GM21529 (cell line): Measurements from ENCODE around the gene TPGS2.
"Not testable (repeated sequence)": the region's sequence is repeated elsewhere in the genome, so short reads cannot be mapped to it uniquely, and the experiment has no call there.

Experiments
- ATAC-seq: cut with Tn5 transposase; IDR thresholded peaks from one replicate; pipeline ENCODE4 v1.9.1; 2021; ENCODE audit not compliant: unreplicated experiment

The TPGS2 gene

DNA sequence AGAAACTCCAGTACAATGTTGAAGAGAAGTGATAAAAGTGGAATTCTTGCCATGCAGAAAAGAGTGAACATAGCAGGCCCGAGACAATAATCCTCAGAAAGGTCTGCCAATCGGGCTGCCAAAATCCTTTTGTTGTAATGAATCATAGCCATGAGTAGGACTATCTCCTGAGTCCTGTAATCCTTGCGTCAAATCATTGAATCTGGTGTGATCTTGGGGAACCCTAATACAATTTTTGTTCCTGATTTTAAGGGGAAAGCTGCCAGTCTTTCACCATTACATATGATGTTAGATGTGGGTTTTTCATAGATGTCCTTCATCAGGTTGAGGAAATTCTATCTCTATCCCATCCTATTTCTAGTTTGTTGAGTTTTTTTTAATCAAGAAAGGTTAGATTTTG is 2.2 kb downstream of the TPGS2 start:
- no peak for ATAC-seq

DNA sequence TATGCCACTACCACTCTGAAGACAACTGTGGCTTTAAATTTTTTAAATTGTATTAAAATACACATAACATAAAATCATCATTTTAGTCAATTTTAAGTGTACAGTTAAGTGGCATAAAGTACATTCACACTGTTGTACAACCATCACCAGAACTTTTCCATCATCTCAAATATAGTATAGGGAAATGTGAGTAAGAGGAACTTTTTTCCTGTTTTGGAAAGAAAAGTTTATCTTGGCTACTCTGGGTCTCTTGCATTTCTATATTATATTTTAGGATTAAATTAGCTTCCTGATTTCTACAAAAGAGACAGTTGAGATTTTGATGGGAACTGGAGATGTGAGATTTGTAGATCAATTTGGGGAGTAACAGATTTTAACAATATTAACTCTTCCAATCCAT is 3.3 kb downstream of the TPGS2 start:
- ATAC-seq, result no peak

- ATAC-seq, result no peak
These were observed 7.1 kb downstream of the TPGS2 start for GRCh38 chr18:36821681-36822080.

DNA sequence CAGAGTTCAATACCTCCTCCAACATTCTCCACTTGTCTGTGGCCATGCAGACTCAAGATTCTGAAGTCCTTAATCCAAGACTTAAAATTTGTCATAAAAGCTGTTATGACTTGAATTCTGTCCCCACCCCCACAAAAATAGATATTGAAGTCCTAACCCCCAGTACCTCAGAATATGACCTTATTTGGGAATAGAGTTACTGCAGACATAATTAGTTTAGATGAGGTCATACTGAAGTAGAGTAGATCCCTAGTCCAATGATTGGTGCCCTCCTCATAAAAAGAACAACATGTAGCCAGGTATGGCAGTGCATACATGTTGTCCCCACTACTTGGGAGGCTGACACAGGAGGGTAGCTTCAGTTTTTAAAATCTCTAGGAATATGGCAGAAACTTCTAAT is 9.2 kb downstream of the TPGS2 start:
- no peak for ATAC-seq

DNA sequence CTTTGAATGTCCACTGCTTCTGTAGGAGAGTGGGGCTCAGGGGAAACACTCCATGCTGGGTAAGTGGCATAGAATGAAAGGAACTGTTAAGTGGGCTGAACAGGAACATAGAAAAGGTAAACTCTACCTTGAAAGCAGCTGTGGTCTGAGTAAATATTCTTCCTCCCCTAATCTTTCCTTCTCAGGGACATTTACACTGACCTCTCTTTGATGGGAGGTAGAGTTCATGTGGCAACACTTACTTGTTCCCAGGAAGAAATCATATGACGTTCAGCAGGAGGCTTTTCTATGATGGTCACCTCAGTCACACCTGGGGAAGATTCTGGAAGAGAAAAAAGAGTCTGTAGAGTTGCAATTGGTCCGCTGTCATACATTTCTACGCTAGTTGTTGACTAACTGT is 10.2 kb downstream of the TPGS2 start:
- no peak for ATAC-seq

- ATAC-seq, result no peak
These were observed 11.8 kb downstream of the TPGS2 start for GRCh38 chr18:36817039-36817438.

DNA sequence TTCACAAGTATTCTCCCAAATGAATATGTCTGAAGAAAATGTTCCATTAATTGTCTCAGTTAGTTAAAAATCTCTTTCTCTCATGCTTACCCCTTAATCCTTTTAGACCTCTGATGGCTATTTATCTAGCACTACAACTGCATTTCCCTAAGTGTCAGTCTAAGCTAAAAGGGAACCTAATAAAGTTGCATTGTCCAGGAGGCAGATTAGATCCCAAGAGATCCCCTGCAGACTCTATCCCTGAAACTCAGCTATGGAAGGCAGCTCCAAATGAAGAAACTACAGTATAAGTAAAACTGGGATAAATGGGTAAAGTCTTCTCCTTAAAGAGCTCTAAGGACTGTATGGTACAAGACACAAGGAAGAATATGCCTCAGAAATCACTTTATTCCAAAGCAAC is 12.7 kb downstream of the TPGS2 start:
- ATAC-seq, result not testable (repeated sequence)

DNA sequence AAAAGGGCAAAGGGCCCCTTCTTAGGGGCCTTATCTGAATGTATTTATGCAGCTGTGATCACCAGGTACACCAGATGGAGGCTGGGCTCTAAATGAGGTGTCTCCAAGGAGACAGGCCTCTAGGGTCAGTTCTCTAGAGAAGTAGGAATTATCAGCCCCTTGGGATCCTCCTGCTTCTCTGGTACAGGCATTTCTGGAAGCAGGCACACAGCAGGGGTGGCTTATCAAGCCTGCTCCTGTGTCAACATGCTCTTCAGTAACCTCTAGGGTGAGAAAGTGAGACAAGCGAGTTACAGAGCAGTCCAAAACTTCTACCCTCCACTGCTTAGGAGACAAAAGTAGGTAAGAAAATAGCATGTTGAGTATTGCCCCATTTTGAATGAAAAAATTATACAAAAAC is 13.8 kb downstream of the TPGS2 start:
- no peak for ATAC-seq

- ATAC-seq, result no peak
These were observed 15.0 kb downstream of the TPGS2 start for GRCh38 chr18:36813824-36814223.

DNA sequence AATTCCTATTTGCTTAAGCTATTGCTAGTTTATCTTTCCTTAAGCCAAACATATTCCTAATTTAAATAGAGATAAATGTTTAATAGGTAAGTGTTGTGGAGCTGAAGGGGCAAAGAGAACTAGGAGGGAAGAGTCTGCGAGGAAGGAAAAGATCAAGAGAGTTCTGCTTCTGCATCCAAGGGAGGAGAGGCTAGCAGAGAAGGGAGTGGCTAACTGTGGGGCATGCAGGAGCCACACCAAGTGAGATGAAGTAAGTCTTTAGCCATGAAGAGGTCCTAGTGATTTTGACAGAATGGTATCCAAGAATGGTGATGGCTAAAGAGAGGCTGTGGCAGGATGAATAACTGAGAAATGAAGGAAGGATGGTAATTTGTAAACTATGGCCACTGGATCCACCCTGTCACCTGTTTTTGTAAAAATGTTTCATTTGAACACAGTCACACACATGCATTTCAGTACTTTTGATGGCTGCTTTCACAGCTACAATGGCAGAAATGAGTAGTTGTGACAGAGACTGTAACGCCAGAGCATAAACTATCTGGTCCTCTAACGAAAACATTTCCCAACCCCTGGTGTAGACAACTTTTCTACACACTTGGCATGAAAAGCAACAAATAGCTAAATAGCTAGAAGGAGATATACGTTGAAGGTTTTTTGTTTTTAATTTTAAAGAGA is 15.6 kb downstream of the TPGS2 start:
- ATAC-seq, result no peak

DNA sequence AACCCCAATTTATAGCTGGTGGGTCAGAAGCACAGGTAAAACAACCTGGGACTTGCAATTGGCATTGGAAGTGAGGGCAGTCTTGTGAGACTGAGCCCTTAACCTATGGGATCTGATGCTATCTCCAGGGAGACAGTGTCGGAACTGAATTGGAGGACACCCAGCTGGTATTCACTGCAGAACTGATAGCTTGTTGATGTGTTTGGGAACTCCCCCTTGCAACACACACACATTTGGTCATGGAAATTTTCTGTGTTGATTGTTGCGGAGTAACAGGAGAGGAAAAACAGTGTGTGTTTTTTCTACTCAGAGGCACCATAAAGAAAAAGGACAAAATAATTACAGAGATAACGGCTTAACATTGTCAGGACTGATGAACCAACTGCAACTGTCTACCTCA is 16.1 kb downstream of the TPGS2 start:
- no peak for ATAC-seq

- no peak for ATAC-seq
These were observed 16.8 kb downstream of the TPGS2 start for GRCh38 chr18:36811955-36812354.

- no peak for ATAC-seq
These were observed 17.4 kb downstream of the TPGS2 start for GRCh38 chr18:36811430-36811829.

- peak; percentile 96 for ATAC-seq
These were observed 19.0 kb downstream of the TPGS2 start for GRCh38 chr18:36809590-36810381.

GRCh38 chr18:36808681-36809080 is 20.1 kb downstream of the TPGS2 start:
- ATAC-seq, result no peak

GRCh38 chr18:36805105-36805504 is 23.7 kb downstream of the TPGS2 start:
- ATAC-seq, result no peak

DNA sequence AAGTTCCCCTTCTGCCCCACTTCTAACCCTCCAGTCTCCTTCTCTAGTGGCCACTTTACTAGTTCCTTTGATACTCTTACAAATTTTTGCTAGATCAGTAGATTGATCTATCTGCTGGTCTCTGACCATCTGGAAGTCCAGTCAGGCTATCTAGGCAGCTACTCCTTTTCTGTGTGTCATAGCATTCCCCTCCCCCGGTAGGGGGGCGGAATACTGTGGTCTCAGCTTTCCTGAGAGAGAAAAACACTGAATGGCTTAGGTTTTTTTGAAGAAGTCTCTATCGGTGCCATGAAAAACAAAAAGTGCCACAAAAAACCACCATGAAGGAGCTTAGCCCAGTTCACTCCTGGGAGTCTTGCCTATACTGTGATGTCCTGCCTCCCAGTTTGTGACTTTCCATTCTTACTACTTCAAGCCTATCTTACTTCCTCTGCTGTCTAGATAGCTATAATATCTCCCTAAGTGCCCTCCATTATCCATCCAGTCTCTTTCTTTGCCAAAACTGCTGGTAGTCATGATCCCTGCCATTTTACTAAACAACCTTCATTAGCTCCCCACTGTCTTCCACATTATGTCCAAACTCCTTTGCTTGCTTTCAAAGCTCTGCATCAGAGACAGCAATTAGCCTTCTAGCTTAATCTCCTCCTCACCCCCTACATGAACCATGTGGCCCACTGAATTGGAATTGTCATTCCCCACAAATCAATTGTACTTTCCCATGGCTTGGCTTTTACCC is 29.9 kb downstream of the TPGS2 start:
- no peak for ATAC-seq

DNA sequence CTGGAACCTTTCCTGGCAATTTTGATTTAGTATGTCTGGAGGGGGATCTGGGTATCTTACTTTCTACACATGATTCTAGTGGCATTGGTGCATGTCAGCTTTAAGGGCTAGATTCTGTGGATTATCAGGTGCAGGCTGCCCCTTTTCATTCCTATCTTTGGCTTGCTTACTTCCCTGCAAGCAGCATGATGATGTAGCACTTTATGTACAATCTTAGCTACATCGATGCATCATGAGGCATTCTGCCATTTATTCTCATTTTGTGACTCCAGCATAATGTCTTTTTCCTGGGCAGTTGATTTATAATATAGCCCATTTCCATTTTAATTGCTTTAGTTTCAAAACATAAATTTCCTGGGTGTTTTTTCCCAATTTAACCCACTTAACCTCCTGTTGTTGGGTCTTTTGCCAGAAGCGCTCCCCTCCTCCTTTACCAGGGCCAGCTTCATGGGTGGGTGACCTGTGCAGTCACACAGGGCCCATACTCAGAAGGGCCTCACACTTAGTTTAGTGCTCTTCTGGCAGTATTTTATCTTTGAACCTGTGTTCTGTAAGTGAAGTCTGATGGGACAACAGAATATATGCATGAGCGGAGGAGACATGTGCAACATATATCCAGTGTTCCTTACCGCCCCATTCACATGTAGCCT is 36.0 kb downstream of the TPGS2 start:
- ATAC-seq, result no peak

DNA sequence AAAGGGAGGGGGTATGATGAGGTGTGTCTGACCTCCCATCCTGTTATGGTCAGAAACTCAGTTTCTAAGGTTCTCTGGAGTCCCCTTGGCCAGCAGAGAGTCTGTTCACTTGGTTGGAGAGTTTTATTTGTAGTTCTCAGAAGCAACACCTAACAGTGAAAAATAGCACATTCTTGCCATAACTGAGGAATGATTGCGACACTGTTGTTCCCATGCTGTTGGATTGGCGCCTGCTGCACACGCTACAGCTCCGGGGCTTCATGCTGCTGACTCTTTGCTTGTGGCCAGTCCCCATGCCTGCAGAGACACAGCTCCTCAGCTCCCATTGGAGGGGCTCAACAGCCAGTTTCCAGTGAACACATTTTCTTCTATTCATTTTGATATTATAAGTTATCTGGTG is 42.1 kb downstream of the TPGS2 start:
- no peak for ATAC-seq

DNA sequence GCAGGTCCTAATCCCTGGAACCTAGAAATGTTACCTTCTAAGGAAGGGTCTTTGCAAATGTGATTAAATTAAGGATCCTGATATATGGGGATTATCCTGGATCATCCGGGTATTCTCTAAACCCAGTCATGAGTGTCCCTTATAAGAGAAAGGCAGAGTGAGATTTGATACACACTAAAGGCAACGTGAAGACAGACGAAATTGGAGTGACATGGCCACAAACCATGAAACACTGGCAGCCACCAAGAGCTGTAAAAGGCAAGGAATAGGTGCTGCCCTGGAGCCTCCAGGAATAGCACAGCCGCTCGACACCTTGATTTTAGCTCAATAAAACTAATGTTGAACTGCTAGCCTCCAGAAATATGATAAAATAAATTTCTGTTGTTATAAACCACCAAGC is 45.0 kb downstream of the TPGS2 start:
- ATAC-seq, result no peak

DNA sequence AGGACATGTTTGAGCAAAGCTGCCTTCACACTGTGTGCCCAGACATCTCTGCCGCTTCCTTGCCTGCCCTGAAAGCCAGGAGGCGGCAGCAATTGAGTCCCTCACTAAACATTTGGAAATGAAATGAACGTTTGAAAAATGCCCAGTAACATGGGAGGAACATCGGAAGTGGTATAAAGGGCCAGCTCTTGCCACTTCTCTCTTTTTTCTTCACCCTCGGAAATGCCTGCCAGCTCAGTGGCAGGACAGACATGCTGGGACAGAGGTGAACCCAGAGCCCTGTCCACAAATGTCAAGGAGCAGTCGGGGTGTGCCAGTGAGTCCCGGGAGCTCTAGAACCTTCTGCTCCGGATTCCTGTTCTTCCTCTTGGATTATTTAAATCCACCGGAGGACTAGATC is 46.1 kb downstream of the TPGS2 start:
- ATAC-seq, result no peak

- no peak for ATAC-seq
These were observed 48.1 kb downstream of the TPGS2 start for GRCh38 chr18:36780748-36781147.
